GM23248 (cell line): ENCODE measurements around the gene FBXW11. TPM values are rescaled to one million over a fixed set of nuclear protein-coding genes. Genes with fewer than 3 reads are reported as not detected.

ENCODE experiments used
- DNase-seq: peaks from one replicate; pipeline ENCODE4 v3.0.0-alpha.2; 2015
- H2AFZ ChIP-seq: fragments of 200-600 bp; sonication (generic); 2 replicates; pipeline ENCODE4 v1.6.1; 2016; ENCODE audit warnings: antibody characterized with exemption
- H3F3A ChIP-seq: fragments of 200-600 bp; sonication (generic); 2 replicates; pipeline ENCODE4 v1.6.1; 2016; ENCODE audit warnings: mild to moderate bottlenecking, antibody characterized with exemption, mixed run types; ENCODE audit not compliant: insufficient read depth
- H3K27ac ChIP-seq: fragments of 200-600 bp; sonication (generic); 2 replicates; pipeline ENCODE4 v1.5.1; 2016; ENCODE audit warnings: mild to moderate bottlenecking
- H3K27me3 ChIP-seq: fragments of 200-600 bp; sonication (generic); replicated peaks from 2 replicates; pipeline ENCODE4 v1.6.1; 2016; ENCODE audit warnings: mild to moderate bottlenecking; ENCODE audit not compliant: insufficient read depth
- H3K36me3 ChIP-seq: fragments of 200-600 bp; sonication (generic); 2 replicates; pipeline ENCODE4 v1.6.1; 2016; ENCODE audit warnings: low read depth, mild to moderate bottlenecking
- H3K4me1 ChIP-seq: fragments of 200-600 bp; sonication (generic); 2 replicates; pipeline ENCODE4 v1.6.1; 2016; ENCODE audit warnings: mild to moderate bottlenecking; ENCODE audit not compliant: insufficient read depth
- H3K4me2 ChIP-seq: fragments of 200-600 bp; sonication (generic); one replicate; pipeline ENCODE4 v1.6.1; 2016; ENCODE audit warnings: mild to moderate bottlenecking; ENCODE audit not compliant: unreplicated experiment
- H3K4me3 ChIP-seq: fragments of 200-600 bp; sonication (generic); 2 replicates; pipeline ENCODE4 v1.5.1; 2016; ENCODE audit warnings: mild to moderate bottlenecking
- H3K79me2 ChIP-seq: fragments of 200-600 bp; sonication (generic); 2 replicates; pipeline ENCODE4 v1.6.1; 2016; ENCODE audit warnings: mild to moderate bottlenecking; ENCODE audit not compliant: insufficient read depth
- H3K9ac ChIP-seq: fragments of 200-600 bp; sonication (generic); 2 replicates; pipeline ENCODE4 v1.6.1; 2016; ENCODE audit warnings: mild to moderate bottlenecking
- H3K9me2 ChIP-seq: fragments of 200-600 bp; sonication (generic); 2 replicates; pipeline ENCODE4 v1.6.1; 2016; ENCODE audit warnings: mixed run types, mild to moderate bottlenecking, moderate library complexity; ENCODE audit not compliant: insufficient read depth
- H3K9me3 ChIP-seq: fragments of 200-600 bp; sonication (generic); one replicate; pipeline ENCODE4 v1.6.1; 2017; ENCODE audit warnings: low read depth
- H4K20me1 ChIP-seq: fragments of 200-600 bp; sonication (generic); 2 replicates; pipeline ENCODE4 v1.6.0; 2016; ENCODE audit not compliant: insufficient read depth
- EZH2 ChIP-seq: fragments of 200-600 bp; sonication (generic); IDR thresholded peaks from 2 replicates; pipeline ENCODE4 v1.6.1; 2018; ENCODE audit warnings: antibody characterized with exemption, mild to moderate bottlenecking; ENCODE audit not compliant: insufficient read depth, poor library complexity, severe bottlenecking
- EZH2phosphoT487 ChIP-seq: fragments of 200-600 bp; sonication (generic); IDR thresholded peaks from 2 replicates; pipeline ENCODE4 v1.6.1; 2018; ENCODE audit warnings: antibody characterized with exemption, moderate library complexity, mild to moderate bottlenecking, low read depth; ENCODE audit not compliant: insufficient read depth
- WGBS, 2 experiments: methylation state at CpG; one replicate each; pipeline ENCODE4 v1.1.6; 2015 to 2017; ENCODE audit warnings: low lambda C conversion rate in 2 of 2, low coverage in 1 of 2; ENCODE audit errors: missing lambda C conversion rate in 2 of 2; 5-methylcytosine and 5-hydroxymethylcytosine counted together
- in situ Hi-C: fragments of 300-500 bp; cut with MboI; formaldehyde crosslinking; loops from 2 replicates; pipeline ENCODE4 v1.15.0; 2020
- polyA plus RNA-seq: library from polyadenylated mRNA; unstranded; fragments of >200 nt; fragmentation: Nextera tagmentation; extraction: Ambion mirVana; gene quantifications from 2 replicates; pipeline ENCODE4 v1.2.1, GENCODE V29; 2016
- total RNA-seq: library from RNA; depleted of rRNA; stranded (reverse); fragments of >200 nt; shearing (Covaris generic); gene quantifications from 2 replicates; pipeline ENCODE4 v1.2.3, GENCODE V29; 2014

Gene FBXW11
- total and polyA plus RNA-seq, 2 experiments from 2014 or later, result 30.6 to 78.0 TPM

DNA sequence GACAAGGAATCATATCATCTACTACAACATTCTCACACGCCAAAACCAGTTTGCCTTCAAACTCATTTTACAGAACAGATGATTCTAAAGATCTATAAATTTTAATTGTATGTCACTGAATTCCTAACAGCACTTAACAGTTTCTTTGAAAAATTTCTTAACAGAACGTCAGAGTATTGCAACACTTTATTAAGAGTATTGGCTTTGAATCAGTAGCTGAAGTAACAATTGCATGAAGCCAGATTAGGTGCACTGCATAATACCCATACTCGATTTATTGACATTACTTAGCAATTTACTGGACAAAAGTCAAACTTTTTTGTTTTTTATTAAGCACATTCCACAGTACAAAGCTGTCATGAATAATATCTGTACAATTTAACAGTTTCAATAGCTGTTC is 145.1 kb downstream of the FBXW11 start:
- Histone ChIP-seq H2AFZ (no peak overlapping the region), H3K27ac (no peak overlapping the region), H4K20me1 (no peaks in the 10 kb centered on the region), H3K4me3 (no peak overlapping the region), H3K9me2 (no peaks in the 10 kb centered on the region), H3K4me2 (peak overlapping the region; percentile 4), H3K9ac (no peak overlapping the region), H3K4me1 (peaks cover 35% of the 10 kb centered on the region), H3K36me3 (no peaks in the 10 kb centered on the region; the same call in 1 of the 2 replicates), H3F3A (peaks cover 23% of the 10 kb centered on the region), H3K27me3 (no peaks in the 10 kb centered on the region), H3K9me3 (no peaks in the 10 kb centered on the region), H3K79me2 (peaks cover 12% of the 10 kb centered on the region; the same call in 1 of the 2 replicates)
- DNase-seq, result peak; percentile 58
- in situ Hi-C loops, result no loop called here
- WGBS, 2 experiments, result 39 to 45% methylated on average over 3 of the region's 3 CpGs
- TF ChIP-seq EZH2 (no peak), EZH2phosphoT487 (no peak)

DNA sequence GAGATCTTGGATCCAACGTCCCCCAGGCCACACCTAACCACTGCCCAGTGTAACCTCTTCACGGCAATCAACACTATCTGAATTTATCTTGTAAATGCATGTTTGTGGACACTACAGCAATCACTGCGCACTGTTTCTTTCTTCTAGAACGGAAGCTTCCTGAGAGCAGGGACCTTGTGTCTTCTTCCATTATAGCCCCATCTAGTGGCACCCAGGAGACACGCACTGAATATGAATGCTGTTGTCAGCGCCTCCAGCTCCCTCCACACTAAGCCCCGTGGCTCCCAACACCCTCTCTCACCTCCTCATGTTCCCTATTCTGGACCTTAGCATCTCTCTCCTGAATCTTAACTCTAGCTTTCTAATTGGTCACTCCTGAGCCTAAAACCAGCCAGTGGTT is 148.1 kb downstream of the FBXW11 start:
- H3K9ac ChIP-seq, result no peak overlapping the region
- H3K4me1 ChIP-seq, result peaks cover 15% of the 10 kb centered on the region
- H3K27me3 ChIP-seq, result no peaks in the 10 kb centered on the region
- H3K36me3 ChIP-seq, result no peaks in the 10 kb centered on the region; the same call in 1 of the 2 replicates
- H3K9me3 ChIP-seq, result no peaks in the 10 kb centered on the region
- peaks cover 9% of the 10 kb centered on the region for H3F3A ChIP-seq
- in situ Hi-C loops, result no loop called here
- no peak overlapping the region for H3K4me2 ChIP-seq
- H3K79me2 ChIP-seq, result no peaks in the 10 kb centered on the region
- TF ChIP-seq EZH2phosphoT487 (no peak), EZH2 (no peak)
- 91 to 94% methylated on average over 7 of the region's 7 CpGs for WGBS, 2 experiments
- peak; percentile 22 for DNase-seq
- H4K20me1 ChIP-seq, result no peaks in the 10 kb centered on the region
- H3K4me3 ChIP-seq, result no peak overlapping the region
- no peaks in the 10 kb centered on the region for H3K9me2 ChIP-seq
- H2AFZ ChIP-seq, result no peak overlapping the region
- H3K27ac ChIP-seq, result no peak overlapping the region

DNA sequence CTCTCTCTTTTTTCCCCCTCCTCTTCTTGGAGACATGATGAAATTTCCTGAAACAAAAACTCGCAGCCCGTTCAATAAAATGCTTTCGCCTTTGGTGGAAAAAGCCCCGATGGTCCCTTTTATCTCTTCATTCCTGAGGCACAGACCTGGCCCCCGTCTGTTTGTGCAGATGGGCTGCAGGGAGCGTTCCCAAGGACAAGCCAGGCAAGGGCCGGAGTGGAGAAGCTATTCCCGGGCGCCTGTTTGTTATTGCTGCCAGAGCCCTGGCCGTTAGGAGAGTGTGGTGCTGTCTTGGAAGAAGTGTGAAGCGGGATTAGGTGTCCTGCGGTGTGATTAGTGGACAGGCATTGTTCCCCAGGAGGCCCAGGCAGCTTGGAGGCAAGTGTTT is 149.0 kb downstream of the FBXW11 start:
- no peak overlapping the region for H3K4me2 ChIP-seq
- H3F3A ChIP-seq, result 0 out of 2 replicates have a peak, but pooled peaks cover 1% of the 10 kb centered on the region
- whole genome bisulfite sequencing, 2 experiments, result 87% methylated on average over 12 of the region's 12 CpGs
- H3K79me2 ChIP-seq, result no peaks in the 10 kb centered on the region
- H2AFZ ChIP-seq, result no peak overlapping the region
- H3K9ac ChIP-seq, result no peak overlapping the region
- no peak overlapping the region for H3K4me3 ChIP-seq
- no peaks in the 10 kb centered on the region for H3K27me3 ChIP-seq
- H4K20me1 ChIP-seq, result no peaks in the 10 kb centered on the region
- in situ Hi-C loops, result no loop called here
- H3K27ac ChIP-seq, result no peak overlapping the region
- no peak for TF ChIP-seq EZH2
- no peak for TF ChIP-seq EZH2phosphoT487
- no peaks in the 10 kb centered on the region; the same call in 1 of the 2 replicates for H3K36me3 ChIP-seq
- H3K9me3 ChIP-seq, result no peaks in the 10 kb centered on the region
- H3K4me1 ChIP-seq, result peaks cover 12% of the 10 kb centered on the region
- no peaks in the 10 kb centered on the region for H3K9me2 ChIP-seq
- no peak for DNase-seq

GRCh38 chr5:171855798-171856763 is 150.4 kb downstream of the FBXW11 start:
- H3K4me1 ChIP-seq, result peaks cover 3% of the 10 kb centered on the region
- DNase-seq, result no peak
- no peak overlapping the region for H3K4me2 ChIP-seq
- H3K27me3 ChIP-seq, result no peaks in the 10 kb centered on the region
- H3K4me3 ChIP-seq, result no peak overlapping the region
- no peak for TF ChIP-seq EZH2
- TF ChIP-seq EZH2phosphoT487, result no peak
- H3K9me2 ChIP-seq, result no peaks in the 10 kb centered on the region
- no peaks in the 10 kb centered on the region; the same call in 1 of the 2 replicates for H3K36me3 ChIP-seq
- no peak overlapping the region for H3K9ac ChIP-seq
- 83 to 86% methylated on average over 17 of the region's 17 CpGs for WGBS, 2 experiments
- H3K27ac ChIP-seq, result no peak overlapping the region
- H4K20me1 ChIP-seq, result no peaks in the 10 kb centered on the region
- H3F3A ChIP-seq, result no peaks in the 10 kb centered on the region
- no peaks in the 10 kb centered on the region for H3K9me3 ChIP-seq
- H2AFZ ChIP-seq, result no peak overlapping the region
- in situ Hi-C loops, result no loop called here
- H3K79me2 ChIP-seq, result no peaks in the 10 kb centered on the region
